Trophoblast cell (in vitro differentiated cells and primary cell): ENCODE results near the gene SETD7.
A peak's percentile ranks its signal among the peaks of the same experiment; 100 is the strongest.

Source experiments
- DNase-seq, 2 donors: peaks; one replicate each; pipeline ENCODE4 v3.0.0-alpha.2; 2016
- H2AFZ ChIP-seq: 2 replicates; pipeline ENCODE4 v1.6.1; 2013; ENCODE audit warnings: low read length, moderate library complexity, mild to moderate bottlenecking; ENCODE audit not compliant: insufficient read depth, poor library complexity
- H2AK5ac ChIP-seq: 2 replicates; pipeline ENCODE4 v1.6.1; 2013; ENCODE audit warnings: mild to moderate bottlenecking, low read length
- H2BK120ac ChIP-seq: 2 replicates; pipeline ENCODE4 v1.6.1; 2013; ENCODE audit warnings: low read length, mild to moderate bottlenecking, moderate library complexity; ENCODE audit not compliant: insufficient read depth, poor library complexity
- H2BK12ac ChIP-seq: 2 replicates; pipeline ENCODE4 v1.6.1; 2013; ENCODE audit warnings: mild to moderate bottlenecking, low read length, moderate library complexity
- H2BK5ac ChIP-seq: 2 replicates; pipeline ENCODE4 v1.6.1; 2013; ENCODE audit warnings: low read length, low read depth, moderate library complexity, mild to moderate bottlenecking; ENCODE audit not compliant: poor library complexity
- H3K14ac ChIP-seq: 2 replicates; pipeline ENCODE4 v1.6.1; 2013; ENCODE audit warnings: mild to moderate bottlenecking, low read length
- H3K18ac ChIP-seq: 2 replicates; pipeline ENCODE4 v1.6.1; 2013; ENCODE audit warnings: mild to moderate bottlenecking, low read length
- H3K23ac ChIP-seq: 2 replicates; pipeline ENCODE4 v1.6.1; 2013; ENCODE audit warnings: low read length
- H3K27ac ChIP-seq: 2 replicates; pipeline ENCODE4 v1.5.1; 2013; ENCODE audit warnings: low read depth, mild to moderate bottlenecking, inconsistent platforms, low read length, moderate library complexity
- H3K27me3 ChIP-seq: 2 replicates; pipeline ENCODE4 v1.6.1; 2013; ENCODE audit warnings: inconsistent platforms, mild to moderate bottlenecking, low read length, moderate library complexity; ENCODE audit not compliant: insufficient read depth
- H3K36me3 ChIP-seq, 2 experiments: 1 replicate in 1 of 2; 2 replicates in 1 of 2; pipeline ENCODE4 v1.6.1; 2013; ENCODE audit warnings: low read length in 2 of 2, mild to moderate bottlenecking in 2 of 2, moderate library complexity in 1 of 2; ENCODE audit not compliant: insufficient read depth in 2 of 2, control insufficient read depth in 1 of 2
- H3K4ac ChIP-seq: 2 replicates; pipeline ENCODE4 v1.6.1; 2013; ENCODE audit warnings: low read depth, mild to moderate bottlenecking, low read length, moderate library complexity
- H3K4me1 ChIP-seq, 2 experiments: 1 replicate in 1 of 2; 2 replicates in 1 of 2; pipeline ENCODE4 v1.6.1; 2013; ENCODE audit warnings: low read length in 2 of 2, mild to moderate bottlenecking in 2 of 2, moderate library complexity in 1 of 2; ENCODE audit not compliant: insufficient read depth in 2 of 2, control insufficient read depth in 1 of 2
- H3K4me2 ChIP-seq: 2 replicates; pipeline ENCODE4 v1.6.1; 2013; ENCODE audit warnings: inconsistent platforms, mild to moderate bottlenecking, low read length, moderate library complexity
- H3K4me3 ChIP-seq: 2 replicates; pipeline ENCODE4 v1.5.1; 2013; ENCODE audit warnings: mild to moderate bottlenecking, low read depth, low read length, inconsistent platforms
- H3K79me1 ChIP-seq: one replicate; pipeline ENCODE4 v1.6.1; 2013; ENCODE audit warnings: low read length
- H3K79me2 ChIP-seq: 2 replicates; pipeline ENCODE4 v1.6.1; 2013; ENCODE audit warnings: low read length, mild to moderate bottlenecking; ENCODE audit not compliant: control insufficient read depth, insufficient read depth, poor library complexity
- H3K9ac ChIP-seq: 2 replicates; pipeline ENCODE4 v1.6.1; 2013; ENCODE audit warnings: mild to moderate bottlenecking, low read length
- H3K9me3 ChIP-seq: 2 replicates; pipeline ENCODE4 v1.6.1; 2013; ENCODE audit warnings: low read depth, mild to moderate bottlenecking, control low read depth, inconsistent platforms, low read length; ENCODE audit not compliant: insufficient read depth
- H4K12ac ChIP-seq: 2 replicates; pipeline ENCODE4 v1.6.1; 2013; ENCODE audit warnings: low read depth, mild to moderate bottlenecking, low read length, moderate library complexity
- H4K8ac ChIP-seq: 2 replicates; pipeline ENCODE4 v1.6.1; 2013; ENCODE audit warnings: low read depth, mild to moderate bottlenecking, low read length, moderate library complexity
- H4K91ac ChIP-seq: one replicate; pipeline ENCODE4 v1.6.1; 2013; ENCODE audit warnings: low read depth, mild to moderate bottlenecking, low read length, moderate library complexity
- WGBS: extraction: QIAGEN DNeasy Blood & Tissue Kit; methylation state at CpG from one replicate; pipeline ENCODE4 v1.1.7; 2013; ENCODE audit warnings: missing lambda C conversion rate; ENCODE audit not compliant: insufficient read length, insufficient coverage; ENCODE audit errors: extremely low coverage; 5-methylcytosine and 5-hydroxymethylcytosine counted together

The SETD7 gene

DNA sequence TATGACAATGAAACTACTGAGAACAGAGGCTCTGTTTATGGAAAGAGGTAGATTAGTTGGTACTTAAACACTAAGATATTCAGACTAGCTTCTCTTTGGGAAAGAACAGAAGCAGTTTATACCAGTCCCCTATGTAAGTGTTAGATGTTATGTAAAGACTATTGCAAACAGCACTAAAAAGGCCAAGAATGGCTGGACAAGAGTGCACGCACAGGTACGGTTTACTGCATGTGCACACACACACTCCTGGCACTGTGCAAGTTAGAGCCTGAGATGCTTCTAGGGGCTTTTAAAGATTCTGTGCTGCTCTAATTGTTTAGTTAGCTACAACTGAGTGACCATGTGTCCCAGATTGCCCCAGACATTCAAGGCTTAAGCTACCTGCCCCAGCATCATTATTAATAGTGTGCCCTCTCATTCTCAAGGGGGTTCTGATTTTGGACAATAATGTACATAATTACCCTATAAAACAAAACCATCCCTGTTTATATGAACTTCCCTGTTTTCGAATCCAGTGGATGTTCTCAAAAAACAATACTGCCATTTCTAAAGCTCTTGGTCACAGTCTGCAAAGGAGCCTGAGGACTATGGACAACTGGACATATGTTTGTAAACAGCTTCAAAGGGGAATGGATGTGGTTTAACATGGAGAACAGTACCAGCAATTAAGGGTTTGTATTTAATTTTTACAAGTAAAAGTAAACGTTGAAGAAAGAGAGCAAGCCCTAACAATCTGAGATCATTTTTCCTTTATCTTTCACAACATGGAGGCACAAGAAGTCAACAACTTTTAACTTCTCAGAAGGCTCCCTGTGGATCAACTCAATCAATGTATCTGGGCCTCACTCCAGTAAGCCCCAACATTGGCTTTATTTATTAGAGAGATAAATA is 2.0 kb downstream of the SETD7 start:
- H2AFZ ChIP-seq, result no peak overlapping the region
- no peak overlapping the region for H4K12ac ChIP-seq
- no peak for DNase-seq
- H3K4ac ChIP-seq, result no peak overlapping the region
- no peaks in the 10 kb centered on the region for H3K36me3 ChIP-seq
- H3K18ac ChIP-seq, result no peak overlapping the region
- no peak overlapping the region for H3K4me2 ChIP-seq
- no peak overlapping the region for H2BK5ac ChIP-seq
- H4K8ac ChIP-seq, result no peak overlapping the region
- no peak overlapping the region for H2AK5ac ChIP-seq
- no peak overlapping the region for H3K9ac ChIP-seq
- no peak overlapping the region for H4K91ac ChIP-seq
- H3K27me3 ChIP-seq, result peaks cover 18% of the 10 kb centered on the region
- H3K79me1 ChIP-seq, result peaks cover 16% of the 10 kb centered on the region
- WGBS, result no CpG with 5 or more reads among the region's 4 CpGs
- no peak overlapping the region for H3K14ac ChIP-seq
- no peaks in the 10 kb centered on the region for H3K9me3 ChIP-seq
- H2BK120ac ChIP-seq, result no peak overlapping the region
- no peak overlapping the region for H3K4me3 ChIP-seq
- no peak overlapping the region for H2BK12ac ChIP-seq
- peaks cover 12% of the 10 kb centered on the region for H3K79me2 ChIP-seq
- H3K23ac ChIP-seq, result no peak overlapping the region
- peaks cover 11 to 15% of the 10 kb centered on the region in 2 experiments for H3K4me1 ChIP-seq
- no peak overlapping the region for H3K27ac ChIP-seq

GRCh38 chr4:139552517-139553307 is 3.3 kb downstream of the SETD7 start:
- no peak overlapping the region for H3K14ac ChIP-seq
- no peak overlapping the region for H3K4me3 ChIP-seq
- peak overlapping the region; percentile 32 for H2BK12ac ChIP-seq
- H3K27ac ChIP-seq, result no peak overlapping the region
- peak overlapping the region; percentile 12 for H2BK5ac ChIP-seq
- peaks cover 16% of the 10 kb centered on the region for H3K79me1 ChIP-seq
- H3K9ac ChIP-seq, result no peak overlapping the region
- H3K4me2 ChIP-seq, result no peak overlapping the region
- no peak overlapping the region for H4K91ac ChIP-seq
- peak overlapping the region; percentile 35 for H2AFZ ChIP-seq
- peak overlapping the region; percentile 24 for H2BK120ac ChIP-seq
- H3K23ac ChIP-seq, result no peak overlapping the region
- H4K8ac ChIP-seq, result no peak overlapping the region
- H2AK5ac ChIP-seq, result peak overlapping the region; percentile 69
- WGBS, result no CpG with 5 or more reads among the region's 5 CpGs
- no peak overlapping the region for H4K12ac ChIP-seq
- DNase-seq, result peak; percentile 33 to 36
- peaks cover 11 to 15% of the 10 kb centered on the region in 2 experiments for H3K4me1 ChIP-seq
- no peaks in the 10 kb centered on the region for H3K9me3 ChIP-seq
- peak overlapping the region; percentile 91 for H3K4ac ChIP-seq
- H3K18ac ChIP-seq, result peak overlapping the region; percentile 48
- peaks cover 12% of the 10 kb centered on the region for H3K79me2 ChIP-seq
- H3K36me3 ChIP-seq, result no peaks in the 10 kb centered on the region
- H3K27me3 ChIP-seq, result peaks cover 13% of the 10 kb centered on the region

- H4K12ac ChIP-seq, result no peak overlapping the region
- no peak overlapping the region for H3K4me2 ChIP-seq
- H3K9ac ChIP-seq, result no peak overlapping the region
- no peak overlapping the region for H3K27ac ChIP-seq
- no peak overlapping the region for H4K8ac ChIP-seq
- no peak overlapping the region for H2BK5ac ChIP-seq
- no peak overlapping the region for H2AK5ac ChIP-seq
- H3K4me3 ChIP-seq, result no peak overlapping the region
- no peak overlapping the region for H3K23ac ChIP-seq
- no CpG with 5 or more reads among the region's 5 CpGs for WGBS
- no peak overlapping the region for H2BK12ac ChIP-seq
- no peak overlapping the region for H3K14ac ChIP-seq
- H3K27me3 ChIP-seq, result no peaks in the 10 kb centered on the region
- peaks cover 0 to 4% of the 10 kb centered on the region in 2 experiments for H3K36me3 ChIP-seq
- H3K79me2 ChIP-seq, result peaks cover 9% of the 10 kb centered on the region
- no peak overlapping the region for H2AFZ ChIP-seq
- no peaks in the 10 kb centered on the region for H3K9me3 ChIP-seq
- peak overlapping the region; percentile 74 for H3K18ac ChIP-seq
- no peak overlapping the region for H4K91ac ChIP-seq
- H2BK120ac ChIP-seq, result no peak overlapping the region
- H3K79me1 ChIP-seq, result peaks cover 10% of the 10 kb centered on the region
- peaks cover 11 to 12% of the 10 kb centered on the region in 2 experiments for H3K4me1 ChIP-seq
- DNase-seq, result no peak
- H3K4ac ChIP-seq, result no peak overlapping the region
Observed at GRCh38 chr4:139550724-139551429, 5.1 kb downstream of the SETD7 start.

GRCh38 chr4:139547979-139548378 is 8.0 kb downstream of the SETD7 start:
- no peak overlapping the region for H4K12ac ChIP-seq
- H2BK5ac ChIP-seq, result no peak overlapping the region
- H3K18ac ChIP-seq, result no peak overlapping the region
- no CpG with 5 or more reads among the region's 3 CpGs for WGBS
- no peak overlapping the region for H2AK5ac ChIP-seq
- H3K4me3 ChIP-seq, result no peak overlapping the region
- H3K23ac ChIP-seq, result no peak overlapping the region
- H3K9me3 ChIP-seq, result no peaks in the 10 kb centered on the region
- DNase-seq, result no peak
- H3K27ac ChIP-seq, result no peak overlapping the region
- peaks cover 11 to 14% of the 10 kb centered on the region in 2 experiments for H3K4me1 ChIP-seq
- no peak overlapping the region for H3K14ac ChIP-seq
- peaks cover 3% of the 10 kb centered on the region for H3K79me2 ChIP-seq
- no peak overlapping the region for H4K91ac ChIP-seq
- H3K36me3 ChIP-seq, result peaks cover 5 to 10% of the 10 kb centered on the region in 2 experiments
- H4K8ac ChIP-seq, result no peak overlapping the region
- H2BK120ac ChIP-seq, result no peak overlapping the region
- H2BK12ac ChIP-seq, result no peak overlapping the region
- no peak overlapping the region for H3K4me2 ChIP-seq
- no peak overlapping the region for H2AFZ ChIP-seq
- no peaks in the 10 kb centered on the region for H3K27me3 ChIP-seq
- H3K79me1 ChIP-seq, result peaks cover 3% of the 10 kb centered on the region
- H3K4ac ChIP-seq, result no peak overlapping the region
- H3K9ac ChIP-seq, result no peak overlapping the region
